RPMI7951 (cell line): ENCODE data around the gene TTC8. TPM values are rescaled to one million over a fixed set of nuclear protein-coding genes. Genes with fewer than 3 reads are reported as not detected.
A peak's percentile ranks its signal among the peaks of the same experiment; 100 is the strongest.

Experiments used
- DNase-seq: peaks from one replicate; pipeline ENCODE4 v3.0.0-alpha.2; 2012; ENCODE audit warnings: low read depth
- total RNA-seq: library from RNA; depleted of rRNA; stranded (reverse); fragments of >200 nt; shearing (Covaris generic); gene quantifications from 2 replicates; pipeline ENCODE4 v1.2.3, GENCODE V29; 2014; rRNA removed

Gene TTC8
- total RNA-seq, 1 experiment from 2014 or later: 41.7 TPM

GRCh38 chr14:88868558-88869159 is 44.2 kb downstream of the TTC8 start:
- peak; percentile 28 for DNase-seq

- DNase-seq: no peak
Observed at GRCh38 chr14:88870777-88871176, 46.3 kb downstream of the TTC8 start.

DNA sequence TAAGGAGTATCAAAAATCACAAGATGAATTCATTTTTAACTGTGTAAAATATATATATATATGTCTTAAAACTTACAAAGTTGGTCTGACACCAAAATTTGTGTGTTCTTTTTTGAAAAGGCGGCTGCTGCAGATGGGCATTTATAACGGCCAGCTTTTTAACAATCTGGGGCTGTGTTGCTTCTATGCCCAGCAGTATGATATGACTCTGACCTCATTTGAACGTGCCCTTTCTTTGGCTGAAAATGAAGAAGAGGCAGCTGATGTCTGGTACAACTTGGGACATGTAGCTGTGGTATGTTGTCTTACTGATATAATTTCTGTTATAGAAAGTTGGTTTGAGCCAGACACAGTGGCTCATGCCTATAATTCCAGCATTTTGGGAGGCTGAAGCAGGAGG is 47.0 kb downstream of the TTC8 start:
- no peak for DNase-seq

GRCh38 chr14:88872976-88873375 is 48.5 kb downstream of the TTC8 start:
- peak; percentile 70 for DNase-seq

DNA sequence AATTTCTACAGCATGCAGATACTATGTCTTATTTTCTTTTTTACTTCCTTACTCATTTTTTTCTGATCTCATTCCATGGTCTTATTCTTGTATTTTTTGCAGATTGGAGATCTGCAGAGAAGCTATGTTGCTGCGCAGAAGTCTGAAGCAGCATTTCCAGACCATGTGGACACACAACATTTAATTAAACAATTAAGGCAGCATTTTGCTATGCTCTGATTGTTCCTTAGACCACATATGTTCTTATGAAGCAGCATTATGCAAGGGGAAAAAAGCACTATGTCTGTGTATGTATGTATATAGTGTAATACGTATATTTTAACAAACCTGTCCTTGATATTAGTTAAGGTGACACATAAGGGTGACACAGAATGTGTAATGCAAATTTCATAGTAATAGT is 52.7 kb downstream of the TTC8 start:
- DNase-seq: no peak

DNA sequence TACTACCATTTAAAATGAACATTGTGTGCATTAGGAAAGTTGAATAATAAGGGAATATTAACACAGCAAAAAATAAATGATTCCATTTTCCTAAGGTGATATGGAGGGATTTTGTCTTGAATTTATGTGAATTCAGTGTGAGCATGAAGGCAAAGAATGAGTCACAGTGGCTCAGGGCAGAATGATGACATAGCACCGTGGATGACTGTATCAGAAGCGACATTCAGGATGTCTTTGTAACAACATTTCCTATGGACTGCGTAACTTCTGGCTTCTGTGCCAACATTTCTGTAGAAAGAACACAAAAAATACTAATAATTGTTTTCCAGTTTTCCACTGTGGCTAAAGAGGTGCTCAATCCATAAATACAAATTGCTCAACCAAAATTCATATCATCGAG is 54.6 kb downstream of the TTC8 start:
- DNase-seq: peak; percentile 85

DNA sequence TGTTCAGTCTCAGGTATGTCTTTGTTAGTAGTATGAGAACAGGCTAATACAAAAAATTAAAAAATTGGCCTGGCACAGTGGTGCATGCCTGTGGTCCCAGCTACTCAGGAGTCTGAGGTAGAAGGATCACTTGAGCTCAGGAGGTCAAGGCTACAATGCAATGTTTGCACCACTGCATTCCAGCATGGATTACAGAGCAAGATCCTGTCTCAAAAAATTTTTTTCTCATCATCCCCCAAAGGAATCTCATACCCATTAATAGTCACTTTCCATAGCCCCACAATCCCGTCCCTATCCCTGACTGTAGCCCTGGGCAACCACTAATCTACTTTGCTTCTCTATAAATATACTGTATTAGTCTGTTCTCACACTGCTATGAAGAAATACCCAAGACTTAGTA is 57.8 kb downstream of the TTC8 start:
- DNase-seq: no peak

DNA sequence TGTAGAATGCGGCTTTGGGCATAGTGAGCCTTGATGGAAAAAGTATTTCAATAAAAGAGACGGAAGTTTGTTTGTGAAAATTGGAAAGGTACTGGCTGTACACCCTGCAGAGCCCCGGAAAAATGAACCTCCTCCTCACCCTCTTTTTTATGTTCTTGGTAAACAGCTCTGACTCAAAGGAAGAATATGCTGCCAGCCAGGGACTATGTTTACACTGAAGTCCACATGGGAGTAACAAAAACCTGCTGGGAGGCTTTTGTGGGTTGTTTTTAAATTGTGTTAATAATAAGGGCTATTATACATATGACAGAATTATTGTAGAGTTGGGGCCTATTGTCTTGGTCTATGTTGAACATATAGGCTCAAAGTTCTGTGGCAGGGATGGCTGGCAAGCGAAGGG is 70.7 kb downstream of the TTC8 start:
- DNase-seq: peak; percentile 53

GRCh38 chr14:88901189-88901588 is 76.7 kb downstream of the TTC8 start:
- no peak for DNase-seq

GRCh38 chr14:88901991-88902390 is 77.5 kb downstream of the TTC8 start:
- DNase-seq: no peak

DNA sequence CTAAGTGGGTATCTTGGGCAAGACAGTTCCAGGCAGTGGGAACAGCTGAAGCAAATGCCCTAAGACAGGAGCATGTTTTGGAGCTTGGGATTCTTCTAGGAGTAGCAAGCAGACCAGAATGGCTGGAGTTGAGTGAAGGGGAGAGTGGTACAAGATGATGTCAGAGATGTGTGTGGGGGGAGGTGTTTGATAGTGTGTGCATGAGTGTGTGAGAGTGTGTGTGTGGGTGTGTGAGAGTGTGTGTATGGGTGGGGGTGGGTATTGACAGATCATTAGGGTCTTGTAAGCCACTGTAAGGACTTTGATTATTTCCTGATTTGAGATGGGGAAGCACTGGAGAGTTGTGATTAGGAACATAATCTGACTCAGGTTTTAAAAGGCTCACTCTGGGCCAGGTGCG is 78.4 kb downstream of the TTC8 start:
- no peak for DNase-seq

DNA sequence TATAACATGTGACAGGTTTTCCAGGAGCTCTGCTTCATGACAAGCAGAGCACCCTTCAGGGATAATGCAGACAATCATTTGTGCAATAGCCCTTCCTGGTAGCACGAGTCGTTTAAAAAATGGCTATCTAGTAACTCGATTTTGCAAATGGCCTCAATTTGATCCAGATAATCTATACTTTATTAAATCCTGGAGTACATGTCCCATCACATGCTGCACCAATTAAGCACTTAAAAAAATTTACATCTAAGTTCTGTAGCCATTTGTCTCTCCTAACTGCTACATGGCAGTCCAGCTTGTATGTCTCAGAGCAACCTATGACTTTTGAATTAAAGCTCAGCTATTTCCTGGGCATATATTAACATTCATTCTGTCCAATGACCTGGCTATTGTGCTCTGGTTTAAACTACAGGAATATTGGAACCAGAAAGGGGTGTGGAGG is 79.8 kb downstream of the TTC8 start:
- DNase-seq: no peak

GRCh38 chr14:88904864-88905263 is 80.4 kb downstream of the TTC8 start:
- DNase-seq: peak; percentile 47

- DNase-seq: no peak
Observed at GRCh38 chr14:88908216-88908615, 83.8 kb downstream of the TTC8 start.

- DNase-seq: no peak
Observed at GRCh38 chr14:88910386-88910785, 85.9 kb downstream of the TTC8 start.

GRCh38 chr14:88911809-88912208 is 87.4 kb downstream of the TTC8 start:
- DNase-seq: no peak

- no peak for DNase-seq
Observed at GRCh38 chr14:88914956-88915355, 90.5 kb downstream of the TTC8 start.

- DNase-seq: peak; percentile 56
Observed at GRCh38 chr14:88919502-88919901, 95.1 kb downstream of the TTC8 start.

Other genes with a start within 250 kb of the TTC8 start
- 3.1 and 3.9 TPM in 2 replicates for gene EML5, start 31.7 kb upstream of the TTC8 start, total RNA-seq